ENCODE results near the gene OR4M2. TPM values are rescaled to one million over a fixed set of nuclear protein-coding genes. Genes with fewer than 3 reads are reported as not detected.
"Not testable (repeated sequence)": the region's sequence is repeated elsewhere in the genome, so short reads cannot be mapped to it uniquely, and the experiment has no call there.

OR4M2 gene, protein sequence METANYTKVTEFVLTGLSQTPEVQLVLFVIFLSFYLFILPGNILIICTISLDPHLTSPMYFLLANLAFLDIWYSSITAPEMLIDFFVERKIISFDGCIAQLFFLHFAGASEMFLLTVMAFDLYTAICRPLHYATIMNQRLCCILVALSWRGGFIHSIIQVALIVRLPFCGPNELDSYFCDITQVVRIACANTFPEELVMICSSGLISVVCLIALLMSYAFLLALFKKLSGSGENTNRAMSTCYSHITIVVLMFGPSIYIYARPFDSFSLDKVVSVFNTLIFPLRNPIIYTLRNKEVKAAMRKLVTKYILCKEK
- not detected for polyA plus RNA-seq (2013, experiment 1 of 2)
- not detected for polyA plus RNA-seq (2013, experiment 2 of 2)

DNA sequence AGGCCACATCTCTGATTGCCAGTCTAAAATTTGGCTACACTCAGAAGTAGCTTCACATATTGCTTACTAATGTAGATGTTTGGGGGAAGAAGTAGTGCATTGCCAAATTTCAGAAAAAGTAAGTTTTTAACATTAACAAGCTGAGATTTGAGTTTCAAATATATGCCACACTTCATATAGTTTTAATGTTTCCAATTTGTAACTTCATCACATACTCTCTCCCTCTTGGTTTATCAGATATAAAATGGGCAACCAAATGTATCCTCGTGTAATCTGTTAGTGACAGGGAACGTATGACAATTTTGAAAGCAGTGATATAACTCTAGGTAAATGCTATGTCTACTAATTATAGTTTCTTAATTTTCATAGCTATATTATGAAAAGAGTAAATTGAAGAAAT lies at the start of gene OR4M2:
OR4M2 (plus strand) TSS at position 301 of the 400 bp plus-strand sequence; CDS start at position 399, 98 bp downstream.
- H3K4me1 ChIP-seq (ENCODE audit: insufficient read depth, low read length) = not testable (repeated sequence)

DNA sequence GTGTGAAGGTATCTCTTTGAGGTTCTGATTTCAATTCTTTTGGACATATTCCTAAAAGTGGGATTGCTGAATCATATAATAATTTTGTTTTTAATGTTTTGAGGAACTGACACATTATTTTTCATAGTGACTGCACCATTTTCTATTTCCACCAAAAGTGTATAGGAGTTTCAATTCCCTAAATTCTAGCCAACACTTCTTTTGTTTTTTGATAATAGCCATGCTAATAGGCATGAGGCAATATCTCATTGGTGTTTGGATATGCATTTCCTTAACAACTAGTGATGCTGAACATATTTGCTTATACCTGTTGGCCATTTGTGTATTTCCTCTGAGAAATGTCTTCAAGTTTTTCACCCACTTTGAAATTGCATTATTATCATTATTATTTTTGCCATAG lies 11.1 kb upstream of the OR4M2 start:
- not testable (repeated sequence) for H3K4me3 ChIP-seq (ENCODE audit: low read length); H3K4me1 ChIP-seq (ENCODE audit: insufficient read depth, low read length); H3K9ac ChIP-seq (ENCODE audit: low read depth, low read length); H3K9me3 ChIP-seq (ENCODE audit: insufficient read depth, low read depth, low read length); H3K27ac ChIP-seq (ENCODE audit: low read depth, low read length); H3K27me3 ChIP-seq (ENCODE audit: insufficient read depth, low read length); H3K36me3 ChIP-seq (ENCODE audit: insufficient read depth, low read length)

More for the DNA sequence above, at the start of gene OR4M2:
- not testable (repeated sequence) for H3K4me3 ChIP-seq (ENCODE audit: low read length); H3K9me3 ChIP-seq (ENCODE audit: insufficient read depth, low read depth, low read length); H3K27ac ChIP-seq (ENCODE audit: low read depth, low read length); H3K36me3 ChIP-seq (ENCODE audit: insufficient read depth, low read length); H3K9ac ChIP-seq (ENCODE audit: low read depth, low read length); H3K27me3 ChIP-seq (ENCODE audit: insufficient read depth, low read length)
- no CpG with 5 or more reads among the region's 2 CpGs for whole genome bisulfite sequencing

DNA sequence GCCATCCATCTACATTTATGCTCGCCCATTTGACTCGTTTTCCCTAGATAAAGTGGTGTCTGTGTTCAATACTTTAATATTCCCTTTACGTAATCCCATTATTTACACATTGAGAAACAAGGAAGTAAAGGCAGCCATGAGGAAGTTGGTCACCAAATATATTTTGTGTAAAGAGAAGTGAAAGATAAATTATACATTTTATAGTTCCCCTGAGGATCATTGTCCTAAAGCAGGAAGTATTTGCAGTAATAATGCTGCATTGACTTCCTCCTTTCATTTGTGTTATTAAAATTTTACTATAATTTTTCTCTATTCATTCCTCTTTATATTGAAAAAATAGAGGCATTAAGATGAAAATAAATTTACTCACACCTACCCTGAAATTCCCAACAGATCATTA lies 1.1 kb downstream of the OR4M2 start:
- not testable (repeated sequence) for H3K9ac ChIP-seq (ENCODE audit: low read depth, low read length); H3K36me3 ChIP-seq (ENCODE audit: insufficient read depth, low read length); H3K9me3 ChIP-seq (ENCODE audit: insufficient read depth, low read depth, low read length); H3K27ac ChIP-seq (ENCODE audit: low read depth, low read length); H3K4me1 ChIP-seq (ENCODE audit: insufficient read depth, low read length); H3K27me3 ChIP-seq (ENCODE audit: insufficient read depth, low read length); H3K4me3 ChIP-seq (ENCODE audit: low read length)
- no CpG with 5 or more reads among the region's 3 CpGs for WGBS

DNA sequence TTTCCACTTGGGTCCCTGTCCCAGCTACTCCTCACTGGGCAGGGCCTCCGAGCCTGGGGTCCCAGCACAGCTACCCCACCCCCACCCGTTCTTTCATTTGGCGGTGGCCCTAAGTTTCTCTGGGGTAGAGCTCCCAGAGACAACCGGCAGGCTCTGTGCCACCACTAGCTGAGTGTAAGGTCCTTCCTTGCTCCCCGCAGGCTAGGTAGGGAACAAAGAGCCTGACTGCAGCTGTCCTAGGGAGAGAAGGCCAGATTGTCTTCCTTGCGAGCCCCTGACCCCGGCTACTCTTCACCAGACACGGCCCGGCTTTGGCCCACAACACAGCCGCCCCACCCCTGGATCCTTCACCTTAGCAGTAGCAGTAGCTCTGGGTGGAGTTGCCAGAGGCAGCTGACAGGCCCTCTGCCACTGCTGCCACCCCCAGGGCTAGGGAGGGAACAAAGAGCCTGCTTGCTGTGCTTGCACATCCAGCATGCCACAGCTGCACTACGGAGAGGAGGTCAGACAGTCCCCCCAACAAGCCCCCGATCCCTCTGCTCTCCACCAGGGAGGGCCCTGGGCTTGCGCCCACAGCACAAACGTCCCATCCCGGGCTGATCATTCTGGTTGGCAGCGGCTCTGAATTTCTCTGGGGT lies 18.4 kb downstream of the OR4M2 start:
- not testable (repeated sequence) for H3K27me3 ChIP-seq (ENCODE audit: insufficient read depth, low read length); H3K4me1 ChIP-seq (ENCODE audit: insufficient read depth, low read length); H3K36me3 ChIP-seq (ENCODE audit: insufficient read depth, low read length); H3K9me3 ChIP-seq (ENCODE audit: insufficient read depth, low read depth, low read length); H3K4me3 ChIP-seq (ENCODE audit: low read length); H3K27ac ChIP-seq (ENCODE audit: low read depth, low read length); H3K9ac ChIP-seq (ENCODE audit: low read depth, low read length)
- WGBS = no CpG with 5 or more reads among the region's 16 CpGs

DNA sequence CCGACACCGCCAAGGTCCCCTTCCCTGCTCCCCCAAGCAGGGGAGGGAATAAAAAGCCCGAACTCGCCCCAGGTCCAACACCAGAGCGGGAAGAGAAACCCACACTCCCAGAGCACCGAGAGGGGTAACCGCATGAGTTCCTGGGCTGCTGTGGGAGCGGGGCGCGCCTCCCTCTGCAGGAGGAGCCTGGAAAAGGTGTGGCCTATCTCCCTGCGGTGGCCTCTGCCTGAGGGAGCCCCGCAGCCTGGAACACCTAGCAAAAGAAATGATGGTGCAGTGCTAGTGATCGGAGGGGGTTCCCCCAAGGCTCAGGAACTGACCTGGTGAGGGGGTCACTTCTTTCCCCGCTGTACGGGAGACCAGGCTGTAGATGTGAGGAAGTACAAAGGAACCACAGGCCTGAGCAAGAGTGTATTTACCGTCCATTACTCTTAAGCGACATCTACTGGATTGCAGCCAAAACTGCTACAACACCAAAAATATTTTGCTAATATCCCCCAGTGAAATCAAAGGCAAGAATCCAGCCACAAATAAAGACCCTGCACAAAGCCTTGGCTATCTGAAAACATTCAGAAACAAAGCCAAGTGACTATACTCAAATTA lies 19.1 kb downstream of the OR4M2 start:
- WGBS = no CpG with 5 or more reads among the region's 17 CpGs
- H3K9me3 ChIP-seq (ENCODE audit: insufficient read depth, low read depth, low read length); H3K27ac ChIP-seq (ENCODE audit: low read depth, low read length); H3K27me3 ChIP-seq (ENCODE audit: insufficient read depth, low read length); H3K4me3 ChIP-seq (ENCODE audit: low read length); H3K36me3 ChIP-seq (ENCODE audit: insufficient read depth, low read length); H3K4me1 ChIP-seq (ENCODE audit: insufficient read depth, low read length); H3K9ac ChIP-seq (ENCODE audit: low read depth, low read length): not testable (repeated sequence)

DNA sequence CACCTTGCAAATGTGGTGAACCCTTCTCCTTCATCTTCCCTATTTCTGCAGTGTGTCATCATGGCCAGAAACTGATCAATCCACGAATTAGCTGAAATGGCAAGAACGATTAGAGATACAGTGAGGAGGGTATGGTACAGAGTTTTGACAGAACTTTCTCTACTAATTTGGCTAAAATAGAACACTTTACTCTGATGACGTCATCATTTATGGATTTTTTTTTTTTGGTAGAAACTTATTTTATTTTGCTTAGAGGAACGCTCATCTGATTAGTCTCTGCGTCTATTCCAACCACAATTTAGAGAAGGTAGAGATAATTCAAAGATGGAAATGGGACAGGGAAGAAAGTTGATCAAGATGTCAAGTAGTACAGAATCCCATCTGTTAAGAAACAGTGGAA lies 41.7 kb downstream of the OR4M2 start:
- 71% methylated on average over 2 of the region's 5 CpGs for WGBS
- not testable (repeated sequence) for H3K9me3 ChIP-seq (ENCODE audit: insufficient read depth, low read depth, low read length)

More for the DNA sequence above, 41.7 kb downstream of the OR4M2 start:
- not testable (repeated sequence) for H3K4me1 ChIP-seq (ENCODE audit: insufficient read depth, low read length); H3K27ac ChIP-seq (ENCODE audit: low read depth, low read length); H3K27me3 ChIP-seq (ENCODE audit: insufficient read depth, low read length); H3K9ac ChIP-seq (ENCODE audit: low read depth, low read length); H3K36me3 ChIP-seq (ENCODE audit: insufficient read depth, low read length); H3K4me3 ChIP-seq (ENCODE audit: low read length)
